H4 (cell line): ENCODE results near the gene MEGF6. TPM values are rescaled to one million over a fixed set of nuclear protein-coding genes. Genes with fewer than 3 reads are reported as not detected.

ENCODE experiments used
- DNase-seq: peaks from one replicate; pipeline ENCODE4 v3.0.0-alpha.2; 2015; ENCODE audit warnings: low spot score
- total RNA-seq: library from RNA; depleted of rRNA; stranded (reverse); fragments of >200 nt; shearing (Covaris generic); gene quantifications from 2 replicates; pipeline ENCODE4 v1.2.3, GENCODE V29; 2014

Gene MEGF6
- total RNA-seq, 1 experiment from 2014 or later = 1.1 TPM

DNA sequence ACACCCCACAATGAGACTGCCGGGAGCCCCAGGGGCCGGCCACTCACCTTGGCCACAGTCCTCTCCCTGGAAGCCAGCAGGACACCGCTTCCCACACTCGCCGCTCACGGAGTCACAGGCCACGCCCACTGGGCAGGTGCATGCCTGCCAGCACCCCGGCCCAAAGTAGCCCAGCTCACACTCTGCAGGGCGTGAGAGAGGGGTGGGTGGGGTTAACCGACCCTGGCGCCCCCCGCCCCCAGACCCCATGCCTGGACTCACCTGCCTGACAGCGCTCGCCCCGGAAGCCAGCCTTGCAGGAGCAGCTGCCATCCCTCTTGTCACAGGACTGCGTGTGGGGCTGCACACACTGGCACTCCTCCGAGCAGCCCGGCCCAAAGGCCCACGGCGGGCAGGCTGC, 106.1 kb downstream of the MEGF6 start:
- no peak for DNase-seq

DNA sequence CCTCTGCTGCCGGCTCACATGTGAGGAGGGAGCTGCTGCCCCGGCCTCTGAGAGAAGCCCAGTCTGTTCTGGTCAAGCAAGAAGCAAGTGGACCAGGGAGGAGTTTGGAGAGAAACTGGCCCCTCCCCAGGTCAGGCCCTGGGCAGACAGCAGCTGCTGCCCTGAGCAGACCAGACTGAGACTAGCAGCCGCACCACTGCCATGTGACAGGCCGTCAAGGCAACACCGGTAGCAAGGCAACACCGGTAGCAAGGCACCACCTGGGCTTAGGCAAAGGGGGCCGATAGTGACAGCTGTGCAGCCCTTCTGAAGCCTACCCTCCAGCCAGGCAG, 106.5 kb downstream of the MEGF6 start:
- DNase-seq = no peak

GRCh38 chr1:3504151-3504821, 107.0 kb downstream of the MEGF6 start:
- peak; percentile 70 for DNase-seq

DNA sequence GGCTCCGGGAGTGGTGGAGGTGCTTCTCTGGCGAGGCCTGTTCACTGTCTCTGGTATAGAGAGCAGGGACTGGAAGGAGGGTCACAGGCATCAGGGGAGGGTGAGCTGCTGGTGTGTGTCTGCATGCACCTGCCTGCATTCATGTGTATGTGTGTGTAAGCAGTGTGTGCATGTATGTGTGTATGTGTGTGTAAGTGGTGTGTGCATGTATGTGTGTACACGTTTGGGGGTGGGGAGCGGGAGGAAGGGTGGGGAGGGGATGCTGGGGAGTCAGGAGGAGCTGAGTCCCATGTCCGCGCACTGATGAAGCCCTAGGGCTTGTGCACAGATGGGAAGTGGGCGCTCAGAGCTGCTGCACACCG, 107.8 kb downstream of the MEGF6 start:
- DNase-seq = no peak

DNA sequence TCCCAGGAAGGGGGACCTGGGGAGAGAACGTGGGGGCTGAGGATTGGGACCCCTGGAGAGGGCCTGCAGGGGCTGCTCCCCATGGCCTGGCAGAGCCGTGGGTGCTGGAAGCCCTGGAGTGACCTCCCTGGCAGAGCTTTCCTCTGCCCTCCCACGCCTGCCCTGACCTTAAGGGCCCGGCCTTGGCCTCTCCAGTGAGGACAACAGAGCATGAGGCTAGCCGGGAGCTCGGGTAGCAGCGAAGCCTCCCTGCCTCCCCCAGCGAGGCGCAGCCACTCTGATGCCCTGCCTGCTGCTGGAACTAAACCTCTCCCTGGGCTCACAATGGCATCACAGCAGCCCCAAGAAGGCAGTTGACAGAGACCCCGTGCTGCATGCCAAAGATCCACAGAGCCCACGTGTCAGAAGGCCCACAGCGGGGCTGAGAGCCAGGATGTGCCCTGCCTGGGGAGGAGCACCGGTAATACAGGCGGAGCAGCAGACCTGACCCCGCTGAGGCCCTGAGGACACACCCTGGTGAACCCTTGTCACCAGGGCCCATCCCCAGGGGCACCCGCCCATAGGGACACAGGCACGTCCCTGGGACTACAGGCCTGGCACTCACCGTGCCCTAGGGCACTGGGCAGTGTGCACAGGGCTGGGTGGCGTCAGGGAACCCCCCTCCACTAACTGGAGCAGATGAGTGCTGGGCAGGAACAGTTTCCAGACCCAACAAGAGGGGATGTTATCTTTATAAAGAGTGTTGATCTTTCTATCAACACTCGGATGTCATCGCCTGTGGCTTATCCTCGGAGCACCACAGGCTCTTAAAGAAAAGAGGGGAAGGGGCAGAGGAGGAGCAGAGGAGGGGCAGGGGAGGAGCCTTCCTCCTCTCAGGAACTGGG, 108.4 kb downstream of the MEGF6 start:
- DNase-seq = no peak

GRCh38 chr1:3501856-3502640, 109.3 kb downstream of the MEGF6 start:
- DNase-seq = peak; percentile 76

- no peak for DNase-seq
Measured at GRCh38 chr1:3501437-3501836, 109.9 kb downstream of the MEGF6 start.

- DNase-seq = no peak
Measured at GRCh38 chr1:3500265-3500835, 111.0 kb downstream of the MEGF6 start.

DNA sequence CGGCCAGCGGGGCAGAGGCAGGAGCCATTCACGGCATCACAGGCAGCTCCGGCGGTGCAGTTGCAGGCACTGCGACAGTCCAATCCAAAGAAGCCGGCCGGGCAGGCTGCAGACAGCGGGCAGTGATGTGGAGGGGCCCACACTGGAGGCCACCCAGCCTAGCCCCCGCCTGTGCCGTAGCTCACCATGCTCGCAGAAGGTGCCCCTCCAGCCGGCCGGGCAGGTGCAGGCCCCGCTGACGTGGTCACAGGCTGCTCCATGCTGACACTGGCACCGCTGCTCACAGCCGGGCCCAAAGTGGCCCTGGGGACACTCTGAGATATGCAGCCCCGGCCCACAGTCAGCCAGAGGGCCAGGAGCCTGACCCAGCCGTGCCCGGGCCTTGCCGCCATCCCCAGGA, 111.7 kb downstream of the MEGF6 start:
- no peak for DNase-seq

DNA sequence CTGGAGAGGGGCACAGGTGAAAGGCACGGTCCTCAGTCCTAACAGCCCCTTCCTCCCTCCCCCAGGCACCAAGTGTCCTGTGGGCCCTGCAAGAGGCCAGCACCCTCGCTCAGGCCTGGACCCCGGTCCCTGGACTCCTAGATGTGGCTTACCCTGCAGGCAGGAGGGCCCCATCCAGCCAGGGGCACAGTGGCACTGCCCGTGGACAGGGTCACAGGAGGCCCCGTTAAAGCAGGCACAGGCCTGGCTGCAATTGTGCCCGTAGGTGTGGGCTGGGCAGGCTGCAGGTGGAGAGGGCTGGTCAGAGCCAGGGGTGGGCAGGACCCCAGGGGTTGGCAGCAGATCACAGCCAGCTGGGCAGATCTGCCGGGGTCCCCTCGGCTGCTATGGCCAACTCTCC, 112.3 kb downstream of the MEGF6 start:
- no peak for DNase-seq

GRCh38 chr1:3498246-3498930, 112.9 kb downstream of the MEGF6 start:
- no peak for DNase-seq

DNA sequence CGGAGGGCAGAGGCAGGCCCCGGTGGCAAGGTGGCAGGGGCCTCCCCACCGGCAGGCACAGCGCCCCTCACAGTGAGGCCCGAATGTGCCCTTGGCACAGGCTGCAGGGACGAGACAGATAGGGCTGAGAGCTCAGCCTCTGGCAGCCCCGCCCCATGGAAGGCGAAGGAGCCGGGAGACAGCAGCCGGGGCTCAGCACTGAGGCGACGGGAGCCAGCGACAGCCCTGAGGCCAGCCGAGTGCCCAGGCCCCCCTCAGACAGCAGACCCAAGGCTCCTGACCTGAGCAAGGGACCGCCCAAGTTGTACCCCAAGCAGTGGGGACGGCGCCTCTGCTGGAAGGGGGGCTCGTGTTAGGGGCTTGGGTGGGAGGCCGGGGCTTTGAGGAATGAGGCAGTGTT, 113.8 kb downstream of the MEGF6 start:
- DNase-seq = no peak

- no peak for DNase-seq
Measured at GRCh38 chr1:3496916-3497315, 114.4 kb downstream of the MEGF6 start.

- DNase-seq = no peak
Measured at GRCh38 chr1:3495776-3496745, 115.2 kb downstream of the MEGF6 start.

DNA sequence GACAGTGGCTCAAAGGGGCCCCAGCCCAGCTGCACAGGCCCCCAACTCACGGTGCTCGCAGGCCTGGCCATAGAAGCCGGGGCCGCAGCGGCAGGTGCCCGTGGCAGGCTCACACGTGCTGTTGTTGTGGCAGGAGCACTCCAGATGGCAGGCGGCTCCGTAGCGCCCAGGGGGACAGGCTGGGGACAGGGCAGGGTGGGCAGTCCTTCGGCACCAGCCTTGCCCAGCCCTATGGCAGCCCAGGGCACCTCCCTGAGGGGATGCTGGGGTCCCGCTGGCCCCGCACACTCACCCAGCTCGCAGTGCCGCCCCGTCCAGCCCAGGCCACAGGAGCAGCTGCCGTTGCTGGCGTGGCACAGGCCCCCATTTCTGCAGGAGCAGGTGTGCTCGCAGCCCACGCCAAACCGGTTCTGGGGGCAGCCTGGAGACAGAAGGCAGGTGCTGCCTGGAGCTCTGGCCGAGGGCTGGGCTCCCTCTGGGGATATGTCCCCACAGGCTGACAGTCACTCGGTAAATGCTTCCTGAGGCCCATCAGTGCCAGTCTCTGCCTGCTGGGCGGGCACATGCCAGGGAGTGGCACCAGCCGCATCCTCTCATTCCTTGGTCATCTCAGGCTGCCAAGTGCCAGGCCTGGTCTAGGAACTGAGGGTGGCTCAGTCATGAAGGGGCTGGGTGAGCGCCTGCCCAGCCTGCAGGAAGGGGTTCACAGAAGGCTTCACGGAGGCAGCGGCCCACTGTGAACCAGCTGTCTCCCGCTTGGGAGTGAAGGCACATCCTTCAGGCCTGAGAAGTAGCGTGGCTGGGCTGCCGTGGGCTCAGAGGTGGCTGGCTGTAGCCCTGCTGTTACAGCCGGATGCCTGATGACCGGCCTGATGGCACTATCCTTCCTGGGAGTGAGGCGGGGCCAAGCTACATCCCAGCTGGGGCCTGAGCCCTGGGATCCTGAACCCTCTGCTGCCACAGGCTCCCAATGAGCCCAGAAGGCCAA, 116.7 kb downstream of the MEGF6 start:
- DNase-seq = no peak

- no peak for DNase-seq
Measured at GRCh38 chr1:3492545-3493246, 118.6 kb downstream of the MEGF6 start.

- no peak for DNase-seq
Measured at GRCh38 chr1:3491291-3492246, 119.7 kb downstream of the MEGF6 start.
